ENCODE results near the gene SHD.
"Not testable (repeated sequence)": the region's sequence is repeated elsewhere in the genome, so short reads cannot be mapped to it uniquely, and the experiment has no call there.

Gene SHD

GRCh38 chr19:4278419-4279266 lies at the start of gene SHD:
TSS of gene SHD (plus strand) at chr19:4279266. CDS start at chr19:4280064, 798 bp downstream.
- WGBS (ENCODE audit: insufficient coverage, insufficient read length): no CpG with 5 or more reads among the region's 44 CpGs
- Histone ChIP-seq H3K4me3 (ENCODE audit: low read length) (peak within 1 kb of the TSS; percentile 70; the same call in 1 of the 2 replicates), H3K27ac (ENCODE audit: low read length) (no peak within 1 kb of the TSS)

GRCh38 chr19:4230237-4230636 lies 48.8 kb upstream of the SHD start:
- H3K4me3 ChIP-seq (ENCODE audit: low read length); H3K4me1 ChIP-seq (ENCODE audit: control insufficient read depth, insufficient read depth, low read length); DNase-seq (ENCODE audit: low read depth, low spot score); H3K27ac ChIP-seq (ENCODE audit: low read length); H3K9me3 ChIP-seq (ENCODE audit: control insufficient read depth, insufficient read depth, low read length); H3K27me3 ChIP-seq (ENCODE audit: control insufficient read depth, insufficient read depth, low read length); H3K36me3 ChIP-seq (ENCODE audit: control insufficient read depth, insufficient read depth, low read length): not testable (repeated sequence)
- WGBS (ENCODE audit: insufficient coverage, insufficient read length): no CpG with 5 or more reads among the region's 6 CpGs

More at GRCh38 chr19:4278419-4279266, at the start of gene SHD:
- Histone ChIP-seq H3K27me3 (ENCODE audit: control insufficient read depth, insufficient read depth, low read length) (peaks cover 13% of the 10 kb centered on the region; the same call in 1 of the 2 replicates), H3K9me3 (ENCODE audit: control insufficient read depth, insufficient read depth, low read length) (no peaks in the 10 kb centered on the region), H3K4me1 (ENCODE audit: control insufficient read depth, insufficient read depth, low read length) (0 out of 2 replicates have a peak, but pooled peaks cover 1% of the 10 kb centered on the region), H3K36me3 (ENCODE audit: control insufficient read depth, insufficient read depth, low read length) (no peaks in the 10 kb centered on the region)
- DNase-seq (ENCODE audit: low read depth, low spot score): no peak

GRCh38 chr19:4231521-4231920 lies 47.5 kb upstream of the SHD start:
- H3K4me1 ChIP-seq (ENCODE audit: control insufficient read depth, insufficient read depth, low read length); H3K9me3 ChIP-seq (ENCODE audit: control insufficient read depth, insufficient read depth, low read length); DNase-seq (ENCODE audit: low read depth, low spot score); H3K4me3 ChIP-seq (ENCODE audit: low read length); H3K27me3 ChIP-seq (ENCODE audit: control insufficient read depth, insufficient read depth, low read length); H3K36me3 ChIP-seq (ENCODE audit: control insufficient read depth, insufficient read depth, low read length); H3K27ac ChIP-seq (ENCODE audit: low read length): not testable (repeated sequence)
- WGBS (ENCODE audit: insufficient coverage, insufficient read length): no CpG with 5 or more reads among the region's 6 CpGs

- not testable (repeated sequence) for DNase-seq (ENCODE audit: low read depth, low spot score); H3K27me3 ChIP-seq (ENCODE audit: control insufficient read depth, insufficient read depth, low read length); H3K27ac ChIP-seq (ENCODE audit: low read length); H3K4me3 ChIP-seq (ENCODE audit: low read length); H3K4me1 ChIP-seq (ENCODE audit: control insufficient read depth, insufficient read depth, low read length); H3K36me3 ChIP-seq (ENCODE audit: control insufficient read depth, insufficient read depth, low read length); H3K9me3 ChIP-seq (ENCODE audit: control insufficient read depth, insufficient read depth, low read length)
- WGBS (ENCODE audit: insufficient coverage, insufficient read length): no CpG with 5 or more reads among the region's 5 CpGs
Measured at GRCh38 chr19:4232139-4232538, 46.9 kb upstream of the SHD start.

GRCh38 chr19:4232614-4233281 lies 46.3 kb upstream of the SHD start:
- H3K4me3 ChIP-seq (ENCODE audit: low read length): no peak overlapping the region
- peaks cover 2% of the 10 kb centered on the region; the same call in 1 of the 2 replicates for H3K4me1 ChIP-seq (ENCODE audit: control insufficient read depth, insufficient read depth, low read length)
- H3K27me3 ChIP-seq (ENCODE audit: control insufficient read depth, insufficient read depth, low read length): no peaks in the 10 kb centered on the region
- H3K36me3 ChIP-seq (ENCODE audit: control insufficient read depth, insufficient read depth, low read length): no peaks in the 10 kb centered on the region
- no peaks in the 10 kb centered on the region for H3K9me3 ChIP-seq (ENCODE audit: control insufficient read depth, insufficient read depth, low read length)
- no peak overlapping the region for H3K27ac ChIP-seq (ENCODE audit: low read length)
- WGBS (ENCODE audit: insufficient coverage, insufficient read length): 100% methylated on average over 1 of the region's 21 CpGs
- no peak for DNase-seq (ENCODE audit: low read depth, low spot score)

GRCh38 chr19:4233282-4233853 lies 45.7 kb upstream of the SHD start:
- Histone ChIP-seq H3K4me1 (ENCODE audit: control insufficient read depth, insufficient read depth, low read length) (peaks cover 2% of the 10 kb centered on the region; the same call in 1 of the 2 replicates), H3K27ac (ENCODE audit: low read length) (no peak overlapping the region), H3K27me3 (ENCODE audit: control insufficient read depth, insufficient read depth, low read length) (no peaks in the 10 kb centered on the region), H3K9me3 (ENCODE audit: control insufficient read depth, insufficient read depth, low read length) (no peaks in the 10 kb centered on the region), H3K4me3 (ENCODE audit: low read length) (no peak overlapping the region), H3K36me3 (ENCODE audit: control insufficient read depth, insufficient read depth, low read length) (no peaks in the 10 kb centered on the region)
- no peak for DNase-seq (ENCODE audit: low read depth, low spot score)
- no CpG with 5 or more reads among the region's 11 CpGs for WGBS (ENCODE audit: insufficient coverage, insufficient read length)

- Histone ChIP-seq H3K9me3 (ENCODE audit: control insufficient read depth, insufficient read depth, low read length) (no peaks in the 10 kb centered on the region), H3K36me3 (ENCODE audit: control insufficient read depth, insufficient read depth, low read length) (no peaks in the 10 kb centered on the region), H3K27ac (ENCODE audit: low read length) (no peak overlapping the region), H3K27me3 (ENCODE audit: control insufficient read depth, insufficient read depth, low read length) (no peaks in the 10 kb centered on the region), H3K4me3 (ENCODE audit: low read length) (no peak overlapping the region), H3K4me1 (ENCODE audit: control insufficient read depth, insufficient read depth, low read length) (peaks cover 2% of the 10 kb centered on the region; the same call in 1 of the 2 replicates)
- no peak for DNase-seq (ENCODE audit: low read depth, low spot score)
- WGBS (ENCODE audit: insufficient coverage, insufficient read length): no CpG with 5 or more reads among the region's 21 CpGs
Measured at GRCh38 chr19:4234142-4234861, 44.8 kb upstream of the SHD start.

GRCh38 chr19:4234862-4235201 lies 44.2 kb upstream of the SHD start:
- Histone ChIP-seq H3K4me1 (ENCODE audit: control insufficient read depth, insufficient read depth, low read length) (no peaks in the 10 kb centered on the region; the same call in 1 of the 2 replicates), H3K27me3 (ENCODE audit: control insufficient read depth, insufficient read depth, low read length) (no peaks in the 10 kb centered on the region), H3K27ac (ENCODE audit: low read length) (no peak overlapping the region), H3K4me3 (ENCODE audit: low read length) (no peak overlapping the region), H3K36me3 (ENCODE audit: control insufficient read depth, insufficient read depth, low read length) (no peaks in the 10 kb centered on the region), H3K9me3 (ENCODE audit: control insufficient read depth, insufficient read depth, low read length) (no peaks in the 10 kb centered on the region)
- no peak for DNase-seq (ENCODE audit: low read depth, low spot score)
- WGBS (ENCODE audit: insufficient coverage, insufficient read length): no CpG with 5 or more reads among the region's 13 CpGs

- DNase-seq (ENCODE audit: low read depth, low spot score); H3K27ac ChIP-seq (ENCODE audit: low read length); H3K4me1 ChIP-seq (ENCODE audit: control insufficient read depth, insufficient read depth, low read length); H3K36me3 ChIP-seq (ENCODE audit: control insufficient read depth, insufficient read depth, low read length); H3K9me3 ChIP-seq (ENCODE audit: control insufficient read depth, insufficient read depth, low read length); H3K27me3 ChIP-seq (ENCODE audit: control insufficient read depth, insufficient read depth, low read length); H3K4me3 ChIP-seq (ENCODE audit: low read length): not testable (repeated sequence)
- no CpG with 5 or more reads among the region's 16 CpGs for WGBS (ENCODE audit: insufficient coverage, insufficient read length)
Measured at GRCh38 chr19:4237510-4237909, 41.6 kb upstream of the SHD start.

GRCh38 chr19:4238831-4239230 lies 40.2 kb upstream of the SHD start:
- H3K27ac ChIP-seq (ENCODE audit: low read length): no peak overlapping the region
- no peaks in the 10 kb centered on the region for H3K9me3 ChIP-seq (ENCODE audit: control insufficient read depth, insufficient read depth, low read length)
- no peaks in the 10 kb centered on the region for H3K4me1 ChIP-seq (ENCODE audit: control insufficient read depth, insufficient read depth, low read length)
- DNase-seq (ENCODE audit: low read depth, low spot score): no peak
- H3K36me3 ChIP-seq (ENCODE audit: control insufficient read depth, insufficient read depth, low read length): no peaks in the 10 kb centered on the region
- H3K27me3 ChIP-seq (ENCODE audit: control insufficient read depth, insufficient read depth, low read length): no peaks in the 10 kb centered on the region
- no CpG with 5 or more reads among the region's 4 CpGs for WGBS (ENCODE audit: insufficient coverage, insufficient read length)
- no peak overlapping the region for H3K4me3 ChIP-seq (ENCODE audit: low read length)
